Duodenal mucosa (tissue), 2 donors: ENCODE results near the gene CRTC1.
"Not testable (repeated sequence)": the region's sequence is repeated elsewhere in the genome, so short reads cannot be mapped to it uniquely, and the experiment has no call there.

Source experiments
- H3K27ac ChIP-seq: one replicate; pipeline ENCODE4 v1.7.0; 2013; ENCODE audit warnings: low read depth, low read length
- H3K27me3 ChIP-seq, 2 donors: one replicate each; pipeline ENCODE4 v1.7.0; 2013; ENCODE audit warnings: low read length in 2 of 2, control low read depth in 1 of 2; ENCODE audit not compliant: insufficient read depth in 2 of 2, control insufficient read depth in 1 of 2
- H3K36me3 ChIP-seq, 2 donors: one replicate each; pipeline ENCODE4 v1.7.0; 2013; ENCODE audit warnings: low read length in 2 of 2, control low read depth in 1 of 2; ENCODE audit not compliant: insufficient read depth in 2 of 2, control insufficient read depth in 1 of 2
- H3K4me1 ChIP-seq, 2 donors: one replicate each; pipeline ENCODE4 v1.7.0; 2013; ENCODE audit warnings: low read length in 2 of 2, control low read depth in 1 of 2; ENCODE audit not compliant: insufficient read depth in 2 of 2, control insufficient read depth in 1 of 2
- H3K4me3 ChIP-seq, 2 donors: one replicate each; pipeline ENCODE4 v1.7.0; 2013; ENCODE audit warnings: low read length in 2 of 2, low read depth in 1 of 2
- H3K9ac ChIP-seq, 2 donors: one replicate each; pipeline ENCODE4 v1.7.0; 2013; ENCODE audit warnings: low read length in 2 of 2, low read depth in 1 of 2
- H3K9me3 ChIP-seq, 2 donors: one replicate each; pipeline ENCODE4 v1.7.0; 2013; ENCODE audit warnings: low read length in 2 of 2, control low read depth in 1 of 2; ENCODE audit not compliant: control insufficient read depth in 1 of 2

Gene CRTC1

DNA sequence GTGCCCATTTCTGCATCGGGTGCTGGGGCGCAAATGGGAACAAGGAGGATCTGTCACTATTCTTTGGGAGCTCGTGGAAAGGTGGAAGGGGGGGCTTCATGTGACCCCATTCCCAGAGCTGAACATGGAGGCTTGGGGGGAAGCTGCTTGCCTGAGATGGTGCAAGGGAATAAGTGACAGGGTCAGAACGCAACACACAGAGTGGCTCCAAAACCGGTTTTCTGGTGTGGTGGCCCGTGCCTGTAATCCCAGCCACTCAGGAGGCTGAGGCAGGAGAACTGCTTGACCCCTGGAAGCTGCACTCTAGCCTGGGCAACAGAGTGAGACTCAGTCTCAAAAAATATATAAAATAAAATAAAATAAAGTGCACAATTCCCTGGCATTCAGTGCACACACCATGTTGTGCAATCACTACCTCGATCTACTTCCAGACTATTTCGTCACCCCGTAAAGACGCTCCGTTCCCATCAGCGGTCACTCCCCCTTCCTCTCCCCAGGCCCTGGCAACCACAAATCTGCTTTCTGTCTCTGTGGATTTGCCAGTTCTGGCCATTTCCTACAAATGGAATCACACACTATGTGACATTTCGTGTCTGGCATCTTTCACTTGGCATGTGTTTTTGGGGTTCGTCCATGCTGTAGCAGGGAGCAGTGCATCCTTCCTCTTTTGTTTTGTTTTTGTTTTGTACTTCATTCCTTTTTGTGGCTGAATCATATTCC, 125.8 kb downstream of the CRTC1 start:
- no peak overlapping the region for H3K9ac ChIP-seq
- H3K27ac ChIP-seq: no peak overlapping the region
- H3K27me3 ChIP-seq: no peaks in the 10 kb centered on the region
- H3K4me1 ChIP-seq: no peaks in the 10 kb centered on the region
- no peaks in the 10 kb centered on the region for H3K36me3 ChIP-seq
- no peak overlapping the region for H3K4me3 ChIP-seq
- H3K9me3 ChIP-seq: no peaks in the 10 kb centered on the region

DNA sequence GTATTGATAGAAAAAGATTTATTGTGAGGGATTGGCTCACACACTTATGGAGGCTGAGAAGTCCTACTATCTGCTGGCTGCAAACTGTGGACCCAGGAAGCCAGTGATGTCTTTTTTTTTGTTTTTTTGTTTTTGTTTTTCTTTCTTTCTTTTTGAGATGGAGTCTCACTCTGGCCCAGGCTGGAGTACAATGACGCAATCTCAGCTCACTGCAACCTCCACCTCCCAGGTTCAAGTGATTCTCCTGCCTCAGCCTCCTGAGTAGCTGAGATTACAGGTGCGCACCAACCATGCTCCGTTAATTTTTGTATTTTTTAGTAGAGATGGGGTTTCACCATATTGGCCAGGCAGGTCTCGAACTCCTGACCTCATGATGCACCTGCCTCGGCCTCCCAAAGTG, 128.2 kb downstream of the CRTC1 start:
- H3K4me3 ChIP-seq, H3K36me3 ChIP-seq, H3K4me1 ChIP-seq, H3K27ac ChIP-seq, H3K9ac ChIP-seq, H3K27me3 ChIP-seq, H3K9me3 ChIP-seq: not testable (repeated sequence)

DNA sequence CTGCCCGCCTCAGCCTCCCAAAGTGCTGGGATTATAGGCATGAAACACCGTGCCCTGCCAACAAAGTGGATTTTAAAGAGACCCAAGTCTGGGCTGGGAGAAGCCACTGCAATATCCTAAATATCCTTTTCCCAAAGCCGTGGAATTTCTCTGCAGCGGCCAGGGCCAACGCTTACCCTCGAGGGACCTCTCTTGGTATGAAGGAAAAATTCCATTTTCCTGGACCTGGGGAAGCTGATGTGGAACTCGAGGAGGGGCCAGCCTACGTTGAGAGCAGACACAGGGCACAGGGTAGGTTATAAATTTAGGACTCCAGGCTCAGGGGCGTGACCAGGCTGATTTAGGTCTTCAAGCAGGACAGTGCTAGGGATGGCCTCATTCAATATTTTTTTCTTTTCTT, 130.6 kb downstream of the CRTC1 start:
- no peak overlapping the region for H3K4me3 ChIP-seq
- H3K27ac ChIP-seq: no peak overlapping the region
- no peak overlapping the region for H3K9ac ChIP-seq
- H3K9me3 ChIP-seq: no peaks in the 10 kb centered on the region
- H3K36me3 ChIP-seq: no peaks in the 10 kb centered on the region
- no peaks in the 10 kb centered on the region for H3K27me3 ChIP-seq
- no peaks in the 10 kb centered on the region for H3K4me1 ChIP-seq

DNA sequence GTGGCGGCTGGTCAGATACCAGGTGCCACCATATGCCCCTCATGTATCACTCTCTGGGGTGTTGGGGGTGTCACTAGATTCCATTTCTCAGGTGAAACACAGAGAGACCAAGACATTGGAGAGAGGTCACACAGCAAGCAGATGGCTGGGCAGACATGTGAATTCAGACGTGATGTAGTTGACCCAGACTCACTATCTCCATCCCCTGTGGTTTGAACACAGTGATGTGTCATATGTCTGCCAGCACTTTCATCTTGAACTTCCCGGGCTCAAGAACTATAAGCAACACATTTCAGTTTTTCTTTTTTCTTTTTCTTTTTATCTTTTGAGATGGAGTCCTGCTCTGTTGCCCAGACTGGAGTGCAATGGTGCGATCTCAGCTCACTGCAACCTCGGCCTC, 132.2 kb downstream of the CRTC1 start:
- Histone ChIP-seq H3K27ac (no peak overlapping the region), H3K27me3 (no peaks in the 10 kb centered on the region), H3K36me3 (no peaks in the 10 kb centered on the region), H3K9me3 (no peaks in the 10 kb centered on the region), H3K4me3 (no peak overlapping the region), H3K4me1 (no peaks in the 10 kb centered on the region), H3K9ac (no peak overlapping the region)

DNA sequence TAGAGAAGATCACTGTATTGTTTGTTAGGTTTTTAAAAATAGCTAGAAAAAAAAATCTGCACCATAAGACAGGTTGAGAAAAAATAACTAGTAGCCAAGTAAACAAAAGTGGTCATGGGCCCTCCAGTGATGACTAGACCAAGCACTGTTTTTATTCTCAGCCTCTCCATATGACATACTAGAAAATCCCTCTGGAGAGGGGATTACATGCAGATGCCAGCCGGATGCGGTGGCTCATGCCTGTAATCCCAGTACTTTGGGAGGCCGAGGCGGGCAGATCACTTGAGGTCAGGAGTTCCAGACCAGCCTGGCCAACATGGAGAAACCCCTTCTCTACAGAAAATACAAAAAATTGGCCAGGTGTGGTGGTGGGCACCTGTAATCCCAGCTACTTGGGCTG, 133.2 kb downstream of the CRTC1 start:
- H3K27ac ChIP-seq, H3K36me3 ChIP-seq, H3K4me1 ChIP-seq, H3K27me3 ChIP-seq, H3K9ac ChIP-seq, H3K9me3 ChIP-seq, H3K4me3 ChIP-seq: not testable (repeated sequence)

DNA sequence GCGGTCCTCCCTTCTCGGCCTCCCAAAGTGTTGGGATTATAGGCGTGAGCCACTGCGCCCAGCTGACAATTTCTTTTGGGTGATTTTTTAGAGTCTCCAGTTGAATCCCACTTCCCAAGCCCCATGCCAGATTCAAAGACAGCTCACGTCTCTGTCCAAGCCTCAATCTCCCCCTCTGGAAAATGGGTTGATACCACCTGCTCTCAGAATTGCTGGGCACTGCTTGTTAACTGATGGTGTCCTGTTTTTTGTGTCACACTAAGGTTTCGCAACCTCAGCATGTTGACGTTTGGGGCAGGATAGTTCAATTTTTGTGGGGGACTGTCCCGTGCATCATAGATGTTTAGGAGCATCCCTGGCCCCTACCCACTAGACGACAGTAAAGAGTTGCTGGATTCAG, 134.1 kb downstream of the CRTC1 start:
- Histone ChIP-seq H3K27ac (no peak overlapping the region), H3K27me3 (no peaks in the 10 kb centered on the region), H3K9me3 (no peaks in the 10 kb centered on the region), H3K4me1 (no peaks in the 10 kb centered on the region), H3K9ac (no peak overlapping the region), H3K36me3 (no peaks in the 10 kb centered on the region), H3K4me3 (no peak overlapping the region)

DNA sequence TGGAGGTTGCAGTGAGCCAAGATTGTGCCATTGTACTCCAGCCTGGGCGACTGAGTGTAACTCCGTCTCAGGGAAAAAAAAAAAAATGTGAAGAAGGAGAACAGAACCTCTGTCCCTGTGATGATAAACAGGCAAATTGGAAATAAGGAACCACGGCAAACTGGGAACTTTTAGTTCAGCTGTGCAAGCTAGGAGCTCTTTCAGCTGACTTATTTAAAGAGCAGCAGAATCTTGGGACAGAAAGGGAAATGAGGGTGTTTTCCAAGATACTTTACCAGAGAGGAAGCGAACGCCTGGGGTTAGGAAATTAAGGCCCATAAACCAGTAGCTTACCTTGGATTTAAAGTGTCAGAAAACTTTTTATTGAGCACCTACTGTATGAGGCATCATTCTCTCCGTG, 145.3 kb downstream of the CRTC1 start:
- peaks cover 2 to 11% of the 10 kb centered on the region in 2 donors for H3K4me1 ChIP-seq
- H3K9ac ChIP-seq: no peak overlapping the region
- H3K4me3 ChIP-seq: no peak overlapping the region
- peaks cover 0 to 6% of the 10 kb centered on the region in 2 donors for H3K9me3 ChIP-seq
- H3K27me3 ChIP-seq: no peaks in the 10 kb centered on the region
- no peak overlapping the region for H3K27ac ChIP-seq
- H3K36me3 ChIP-seq: no peaks in the 10 kb centered on the region

DNA sequence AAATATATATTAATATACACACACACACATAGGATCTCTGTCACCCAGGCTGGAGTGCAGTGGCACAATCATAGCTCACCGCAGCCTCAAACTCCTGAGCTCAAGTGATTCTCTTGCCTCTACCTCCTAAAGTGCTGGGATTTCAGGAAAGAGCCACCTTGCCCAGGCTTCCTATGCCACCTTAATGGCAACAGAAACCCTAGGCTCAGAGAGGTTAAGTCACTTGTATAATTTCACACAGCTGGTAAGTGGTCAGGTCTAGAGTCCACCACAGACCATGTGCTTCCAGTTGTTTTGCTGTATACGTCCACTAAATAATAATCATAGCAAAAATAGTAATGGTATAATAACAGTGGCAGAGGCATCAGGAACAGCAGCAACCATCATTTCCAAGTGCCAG, 147.0 kb downstream of the CRTC1 start:
- Histone ChIP-seq H3K4me1 (peaks cover 15 to 25% of the 10 kb centered on the region in 2 donors), H3K4me3 (no peak overlapping the region), H3K9me3 (peaks cover 0 to 6% of the 10 kb centered on the region in 2 donors), H3K36me3 (peaks cover 0 to 8% of the 10 kb centered on the region in 2 donors), H3K27me3 (no peaks in the 10 kb centered on the region), H3K27ac (no peak overlapping the region), H3K9ac (no peak overlapping the region)

DNA sequence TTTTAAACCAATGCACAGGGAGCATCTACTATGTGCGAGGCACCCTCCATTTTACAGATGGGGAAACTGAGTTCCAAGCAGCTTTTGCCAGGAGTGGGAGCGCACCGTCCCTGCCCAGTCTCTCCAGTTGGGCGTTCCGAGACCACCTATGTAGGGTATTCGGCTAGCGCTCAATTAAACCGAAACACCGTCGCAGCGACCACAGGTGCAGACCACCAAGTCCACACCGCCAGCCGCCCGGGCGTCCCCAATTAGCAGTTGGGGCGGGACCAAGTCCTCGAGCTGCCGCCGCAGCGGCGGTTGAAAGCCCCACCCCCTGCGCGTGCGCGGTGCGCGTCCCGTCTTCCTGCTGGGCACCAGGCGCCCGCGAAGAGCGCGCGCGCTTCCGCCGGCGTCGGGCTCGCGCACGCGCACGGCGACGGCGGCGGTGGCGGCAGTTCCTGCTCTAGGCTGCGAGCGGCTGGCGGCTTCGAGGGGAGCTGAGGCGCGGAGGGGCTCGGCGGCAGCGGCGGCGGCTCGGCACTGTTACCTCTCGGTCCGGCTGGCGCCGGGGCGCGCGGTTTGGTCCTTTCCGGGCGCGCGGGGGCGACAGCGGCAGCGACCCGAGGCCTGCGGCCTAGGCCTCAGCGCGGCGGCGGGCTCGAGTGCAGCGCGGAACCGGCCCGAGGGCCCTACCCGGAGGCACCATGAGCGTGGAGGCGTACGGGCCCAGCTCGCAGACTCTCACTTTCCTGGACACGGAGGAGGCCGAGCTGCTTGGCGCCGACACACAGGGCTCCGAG, 148.2 kb downstream of the CRTC1 start, which contains the start of gene UPF1:
Gene UPF1 (plus strand): TSS at position 436 of the 782 bp plus-strand sequence. CDS start 251 bp downstream, at position 687.
- H3K27ac ChIP-seq: peak within 1 kb of the TSS; percentile 87
- H3K27me3 ChIP-seq: no peaks in the 10 kb centered on the region
- H3K4me1 ChIP-seq: peaks cover 26 to 37% of the 10 kb centered on the region in 2 donors
- peak within 1 kb of the TSS; percentile 96 to 97 for H3K9ac ChIP-seq
- H3K4me3 ChIP-seq: peak within 1 kb of the TSS; percentile 89 to 99
- peaks cover 0 to 6% of the 10 kb centered on the region in 2 donors for H3K9me3 ChIP-seq
- peaks cover 0 to 14% of the 10 kb centered on the region in 2 donors for H3K36me3 ChIP-seq
